Smooth muscle cell (in vitro differentiated cells): Measurements from ENCODE around the gene MROH7. TPM values are rescaled to one million over a fixed set of nuclear protein-coding genes. Genes with fewer than 3 reads are reported as not detected.

Experiments used
- DNase-seq: peaks from one replicate; lab custom pipeline; 2025; ENCODE audit not compliant: unreplicated experiment; lab: John Stamatoyannopoulos, UW
- H2AFZ ChIP-seq: fragments of 200-600 bp; sonication (generic); 2 replicates; pipeline ENCODE4 v1.6.0; 2016; ENCODE audit warnings: antibody characterized with exemption, low read depth, mild to moderate bottlenecking
- H3F3A ChIP-seq: fragments of 200-600 bp; sonication (generic); 2 replicates; pipeline ENCODE4 v1.6.0; 2017; ENCODE audit warnings: antibody characterized with exemption, low read depth
- H3K27ac ChIP-seq: fragments of 200-600 bp; sonication (generic); 2 replicates; pipeline ENCODE4 v1.5.1; 2016; ENCODE audit warnings: low read depth, mild to moderate bottlenecking
- H3K27me3 ChIP-seq: fragments of 200-600 bp; sonication (generic); 2 replicates; pipeline ENCODE4 v1.6.1; 2016; ENCODE audit warnings: low read depth, mild to moderate bottlenecking
- H3K36me3 ChIP-seq: fragments of 200-600 bp; sonication (generic); 2 replicates; pipeline ENCODE4 v1.5.1; 2016; ENCODE audit warnings: low read depth
- H3K4me1 ChIP-seq: fragments of 200-600 bp; sonication (generic); 2 replicates; pipeline ENCODE4 v1.5.1; 2016; ENCODE audit warnings: low read depth
- H3K4me2 ChIP-seq: fragments of 200-600 bp; sonication (generic); 2 replicates; pipeline ENCODE4 v1.6.0; 2016; ENCODE audit warnings: mild to moderate bottlenecking
- H3K4me3 ChIP-seq: fragments of 200-600 bp; sonication (generic); 2 replicates; pipeline ENCODE4 v1.5.1; 2016; ENCODE audit warnings: mild to moderate bottlenecking
- H3K79me2 ChIP-seq: fragments of 200-600 bp; sonication (generic); 2 replicates; pipeline ENCODE4 v1.6.0; 2016; ENCODE audit warnings: low read depth, mild to moderate bottlenecking
- H3K9ac ChIP-seq: fragments of 200-600 bp; sonication (generic); 2 replicates; pipeline ENCODE4 v1.6.0; 2016; ENCODE audit warnings: low read depth
- H3K9me3 ChIP-seq: fragments of 200-600 bp; sonication (generic); replicated peaks from 2 replicates; pipeline ENCODE4 v1.5.1; 2016; ENCODE audit warnings: low read depth
- H4K20me1 ChIP-seq: fragments of 200-600 bp; sonication (generic); 2 replicates; pipeline ENCODE4 v1.6.0; 2016; ENCODE audit warnings: low read depth
- WGBS: methylation state at CpG from one replicate; pipeline ENCODE4 v1.1.7; 2016; ENCODE audit warnings: low lambda C conversion rate; 5-methylcytosine and 5-hydroxymethylcytosine counted together
- polyA plus RNA-seq: library from polyadenylated mRNA; unstranded; fragments of >200 nt; fragmentation: Nextera tagmentation; extraction: Ambion mirVana; gene quantifications from 2 replicates; pipeline ENCODE4 v1.2.1, GENCODE V29; 2016
- total RNA-seq: library from RNA; depleted of rRNA; stranded (reverse); fragments of >200 nt; gene quantifications from 2 replicates; pipeline ENCODE4 v1.2.3, GENCODE V29; 2014
- TF ChIP-seq, protein P1 (sequence below): fragments of 200-600 bp; sonication (generic); IDR thresholded peaks from 2 replicates; pipeline ENCODE4 v1.5.1; 2017; ENCODE audit warnings: borderline replicate concordance, mild to moderate bottlenecking, antibody characterized with exemption; ENCODE audit not compliant: insufficient read depth, poor library complexity, severe bottlenecking

The MROH7 gene
- total RNA-seq (0.58 and 0.76 TPM in 2 replicates), polyA plus RNA-seq (0.33 and 0.35 TPM in 2 replicates)

GRCh38 chr1:54640863-54641836 lies at the start of gene MROH7:
Gene MROH7 (plus strand): TSS chr1:54641786. CDS start chr1:54652927, 11,141 bp downstream.
- H3K36me3 ChIP-seq, result no peaks in the 10 kb centered on the region
- H3K79me2 ChIP-seq, result no peaks in the 10 kb centered on the region
- no peaks in the 10 kb centered on the region for H3K4me1 ChIP-seq
- H3K4me3 ChIP-seq, result no peak within 1 kb of the TSS
- whole genome bisulfite sequencing, result 62% methylated on average over 8 of the region's 8 CpGs
- H3F3A ChIP-seq, result no peaks in the 10 kb centered on the region
- H3K9me3 ChIP-seq, result no peaks in the 10 kb centered on the region
- no peak within 1 kb of the TSS for H3K27ac ChIP-seq
- no peak within 1 kb of the TSS for H3K4me2 ChIP-seq
- DNase-seq, result no peak
- no peaks in the 10 kb centered on the region for H4K20me1 ChIP-seq
- H3K9ac ChIP-seq, result no peak within 1 kb of the TSS
- no peaks in the 10 kb centered on the region for H3K27me3 ChIP-seq
- no peak within 1 kb of the TSS for H2AFZ ChIP-seq
- TF ChIP-seq, protein P1, sequence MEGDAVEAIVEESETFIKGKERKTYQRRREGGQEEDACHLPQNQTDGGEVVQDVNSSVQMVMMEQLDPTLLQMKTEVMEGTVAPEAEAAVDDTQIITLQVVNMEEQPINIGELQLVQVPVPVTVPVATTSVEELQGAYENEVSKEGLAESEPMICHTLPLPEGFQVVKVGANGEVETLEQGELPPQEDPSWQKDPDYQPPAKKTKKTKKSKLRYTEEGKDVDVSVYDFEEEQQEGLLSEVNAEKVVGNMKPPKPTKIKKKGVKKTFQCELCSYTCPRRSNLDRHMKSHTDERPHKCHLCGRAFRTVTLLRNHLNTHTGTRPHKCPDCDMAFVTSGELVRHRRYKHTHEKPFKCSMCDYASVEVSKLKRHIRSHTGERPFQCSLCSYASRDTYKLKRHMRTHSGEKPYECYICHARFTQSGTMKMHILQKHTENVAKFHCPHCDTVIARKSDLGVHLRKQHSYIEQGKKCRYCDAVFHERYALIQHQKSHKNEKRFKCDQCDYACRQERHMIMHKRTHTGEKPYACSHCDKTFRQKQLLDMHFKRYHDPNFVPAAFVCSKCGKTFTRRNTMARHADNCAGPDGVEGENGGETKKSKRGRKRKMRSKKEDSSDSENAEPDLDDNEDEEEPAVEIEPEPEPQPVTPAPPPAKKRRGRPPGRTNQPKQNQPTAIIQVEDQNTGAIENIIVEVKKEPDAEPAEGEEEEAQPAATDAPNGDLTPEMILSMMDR, result no peak

DNA sequence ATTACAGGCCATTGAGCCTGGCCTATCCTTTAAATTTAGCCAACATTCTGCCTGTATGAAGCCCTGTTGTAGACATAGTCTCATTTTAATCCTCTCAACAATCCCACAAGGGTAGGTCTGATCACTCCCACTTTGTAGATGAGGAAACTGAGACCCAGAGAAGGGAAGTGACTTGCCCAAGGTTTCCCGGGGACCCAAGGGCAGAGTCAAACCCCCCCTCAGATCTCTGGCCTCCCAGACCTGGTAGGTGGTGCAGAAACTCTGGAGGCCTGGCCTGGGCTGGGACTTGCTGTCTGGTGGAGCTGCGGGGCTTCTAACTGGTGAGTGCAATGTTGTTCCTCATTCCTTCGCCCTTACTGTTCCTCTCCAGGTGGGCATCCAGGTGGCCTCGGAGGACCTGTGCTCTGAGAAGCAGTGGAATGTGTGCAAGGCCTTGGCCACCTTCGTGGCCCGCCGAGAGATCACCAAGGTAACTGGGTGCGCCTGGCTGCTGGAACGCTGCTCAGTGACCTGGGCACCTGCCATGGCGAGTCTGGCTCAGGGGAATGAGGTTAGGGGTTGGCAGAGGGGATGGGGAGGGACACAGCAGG lies 47.9 kb upstream of the MROH7 start:
- TF ChIP-seq, protein P1, result no peak
- Histone ChIP-seq H3K4me1 (no peaks in the 10 kb centered on the region), H3K4me3 (no peak overlapping the region), H4K20me1 (no peaks in the 10 kb centered on the region), H3K27me3 (no peaks in the 10 kb centered on the region), H3K79me2 (no peaks in the 10 kb centered on the region), H3K4me2 (no peak overlapping the region), H3K9me3 (no peaks in the 10 kb centered on the region), H2AFZ (no peak overlapping the region), H3F3A (no peaks in the 10 kb centered on the region), H3K36me3 (no peaks in the 10 kb centered on the region), H3K9ac (no peak overlapping the region), H3K27ac (no peak overlapping the region)
- no peak for DNase-seq
- 95% methylated on average over 10 of the region's 10 CpGs for WGBS

- no peaks in the 10 kb centered on the region for H3K9me3 ChIP-seq
- no peaks in the 10 kb centered on the region for H3K36me3 ChIP-seq
- WGBS, result 96% methylated on average over 7 of the region's 16 CpGs
- H3F3A ChIP-seq, result no peaks in the 10 kb centered on the region
- H3K4me3 ChIP-seq, result no peak overlapping the region
- no peak overlapping the region for H3K4me2 ChIP-seq
- H2AFZ ChIP-seq, result no peak overlapping the region
- no peak overlapping the region for H3K27ac ChIP-seq
- H3K27me3 ChIP-seq, result no peaks in the 10 kb centered on the region
- H3K9ac ChIP-seq, result no peak overlapping the region
- DNase-seq, result no peak
- TF ChIP-seq, protein P1, result no peak
- no peaks in the 10 kb centered on the region for H3K4me1 ChIP-seq
- H4K20me1 ChIP-seq, result no peaks in the 10 kb centered on the region
- H3K79me2 ChIP-seq, result no peaks in the 10 kb centered on the region
Observed at GRCh38 chr1:54594463-54594862, 47.1 kb upstream of the MROH7 start.
